Tongue (tissue), 2 donors: ENCODE results near the gene CHPF. TPM values are rescaled to one million over a fixed set of nuclear protein-coding genes. Genes with fewer than 3 reads are reported as not detected.
A peak's percentile ranks its signal among the peaks of the same experiment; 100 is the strongest.

Experiments used
- DNase-seq: peaks from one replicate; pipeline ENCODE4 v3.0.0-alpha.2; 2015
- total RNA-seq: library from RNA; depleted of rRNA; stranded (reverse); fragments of >200 nt; gene quantifications from one replicate; pipeline ENCODE4 v1.2.3, GENCODE V29; 2014

CHPF gene
- total RNA-seq, 1 donor from 2014 or later, result 121 TPM

- peak; percentile 32 for DNase-seq
Measured at GRCh38 chr2:219551441-219552381, 8.1 kb upstream of the CHPF start.

DNA sequence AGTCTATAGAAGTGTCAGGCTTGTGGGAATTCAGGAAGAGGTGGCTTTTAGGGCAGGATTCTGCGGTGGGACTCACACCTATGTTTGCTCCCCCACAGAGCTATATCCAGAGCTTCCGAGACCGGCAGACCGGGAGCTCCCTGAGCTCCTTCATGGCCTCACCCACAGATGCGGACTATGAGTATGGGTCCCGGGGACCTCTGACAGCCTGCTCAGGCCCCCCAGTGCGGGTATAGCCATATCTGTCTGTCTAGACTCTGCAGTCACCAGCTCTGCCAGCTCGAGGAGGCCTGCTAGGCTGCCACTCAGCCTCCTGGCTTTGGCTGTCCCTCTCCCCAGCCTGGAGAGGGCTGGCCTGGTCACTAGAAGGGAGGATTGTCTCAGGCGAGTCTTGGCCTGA lies 6.0 kb upstream of the CHPF start:
- DNase-seq, result no peak

DNA sequence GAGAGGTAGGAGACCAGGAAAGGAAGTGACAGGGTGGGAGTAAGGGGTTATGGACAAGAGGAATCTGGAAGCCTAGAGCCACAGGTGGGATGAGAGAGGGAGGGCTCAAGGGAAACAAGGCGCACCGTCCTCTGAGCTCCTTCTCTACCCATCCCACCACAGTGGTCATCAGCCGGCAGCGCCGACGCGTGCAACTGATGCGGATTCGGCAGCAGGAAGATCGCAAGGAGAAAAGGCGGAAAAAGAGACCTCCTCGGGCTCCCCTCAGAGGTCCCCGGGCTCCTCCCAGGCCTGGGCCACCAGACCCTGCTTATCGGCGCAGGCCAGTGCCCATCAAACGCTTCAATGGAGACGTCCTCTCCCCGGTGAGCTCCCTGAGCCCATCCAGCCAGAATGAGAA lies 5.4 kb upstream of the CHPF start:
- DNase-seq, result no peak

DNA sequence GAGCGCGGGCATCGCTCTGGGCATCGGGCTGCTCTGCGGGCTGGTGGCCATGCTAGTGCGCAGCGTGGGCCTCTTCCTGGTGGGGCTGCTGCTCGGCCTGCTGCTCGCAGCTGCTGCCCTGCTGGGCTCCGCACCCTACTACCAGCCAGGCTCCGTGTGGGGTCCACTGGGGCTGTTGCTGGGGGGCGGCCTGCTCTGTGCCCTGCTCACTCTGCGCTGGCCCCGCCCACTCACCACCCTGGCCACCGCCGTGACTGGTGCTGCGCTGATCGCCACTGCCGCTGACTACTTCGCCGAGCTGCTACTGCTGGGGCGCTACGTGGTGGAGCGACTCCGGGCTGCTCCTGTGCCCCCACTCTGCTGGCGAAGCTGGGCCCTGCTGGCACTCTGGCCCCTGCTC lies 4.0 kb upstream of the CHPF start:
- no peak for DNase-seq

DNA sequence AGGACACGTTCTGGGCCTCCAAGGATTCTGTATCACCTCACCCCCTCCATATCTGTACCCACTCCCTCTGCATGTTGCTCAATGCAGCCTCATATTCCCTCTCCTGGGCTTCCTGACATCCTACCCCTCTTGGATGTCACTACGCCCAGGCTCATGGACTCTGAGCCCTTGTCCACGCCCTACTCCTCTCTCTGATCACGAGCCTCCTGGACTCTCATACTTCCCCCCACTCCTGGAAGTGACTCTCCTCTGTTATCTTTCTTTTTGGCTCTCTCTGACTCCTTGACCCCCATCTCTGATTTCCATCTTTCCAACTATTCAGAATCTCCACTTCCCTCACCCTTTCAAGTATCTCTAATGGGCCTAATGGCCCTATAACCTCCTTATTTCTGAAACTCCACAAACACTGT lies 2.3 kb upstream of the CHPF start:
- DNase-seq, result no peak

DNA sequence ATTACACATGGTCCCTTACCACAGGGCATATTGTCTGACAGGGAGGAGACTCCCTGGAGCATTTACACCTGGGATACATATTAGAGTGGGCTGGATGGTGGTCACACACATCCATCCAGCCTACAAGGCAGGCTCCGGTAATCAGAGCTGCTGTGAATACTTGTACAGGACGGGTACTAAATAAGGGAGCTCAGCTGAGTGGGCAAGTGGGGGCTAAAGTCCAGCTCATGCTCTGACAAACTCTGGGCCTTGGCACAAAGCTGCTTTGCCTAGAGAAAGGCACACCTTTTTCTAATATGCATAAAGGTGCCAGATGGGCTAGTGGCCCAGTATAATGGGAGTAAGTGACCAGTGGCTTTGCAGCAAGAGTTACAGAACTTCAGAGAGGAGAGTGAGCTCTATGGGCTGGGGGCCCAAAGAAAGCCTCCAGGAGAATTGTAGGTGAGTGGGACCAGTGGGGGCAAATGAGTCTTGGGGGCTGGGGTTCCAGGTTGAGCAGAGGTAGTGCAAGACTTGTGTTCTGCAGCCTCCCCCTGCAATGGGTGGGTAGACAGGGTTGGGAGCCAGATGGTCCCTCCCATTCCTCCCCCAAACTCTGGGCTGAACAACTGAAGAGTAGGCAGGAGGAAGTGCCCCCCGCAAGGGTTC lies 1.8 kb upstream of the CHPF start:
- no peak for DNase-seq

DNA sequence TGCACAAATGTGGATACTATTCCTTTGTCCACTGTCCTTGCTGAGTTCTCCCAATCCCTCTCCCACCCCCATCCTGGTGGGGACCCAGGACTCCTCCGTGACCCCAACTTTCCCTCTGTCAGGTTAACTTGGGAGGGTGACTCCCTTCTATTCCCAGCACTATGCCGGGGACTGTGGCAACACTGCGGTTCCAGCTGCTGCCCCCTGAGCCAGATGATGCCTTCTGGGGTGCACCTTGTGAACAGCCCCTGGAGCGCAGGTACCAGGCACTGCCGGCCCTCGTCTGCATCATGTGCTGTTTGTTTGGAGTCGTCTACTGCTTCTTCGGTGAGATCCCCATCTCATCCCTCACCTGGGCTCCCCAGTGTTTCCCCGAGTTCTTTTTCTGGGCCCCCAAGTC lies 958 bp upstream of the CHPF start:
- no peak for DNase-seq

GRCh38 chr2:219542931-219543595 lies 546 bp downstream of the CHPF start:
- peak; percentile 24 for DNase-seq

- peak; percentile 88 for DNase-seq
Measured at GRCh38 chr2:219541611-219542180, 1.9 kb downstream of the CHPF start.

- no peak for DNase-seq
Measured at GRCh38 chr2:219540784-219541504, 2.7 kb downstream of the CHPF start.

GRCh38 chr2:219539926-219540678 lies 3.5 kb downstream of the CHPF start:
- no peak for DNase-seq

- no peak for DNase-seq
Measured at GRCh38 chr2:219538956-219539788, 4.4 kb downstream of the CHPF start.

GRCh38 chr2:219538504-219538951 lies 5.1 kb downstream of the CHPF start:
- peak; percentile 72 for DNase-seq

- DNase-seq, result peak; percentile 40
Measured at GRCh38 chr2:219537657-219538488, 5.7 kb downstream of the CHPF start.

GRCh38 chr2:219536967-219537366 lies 6.6 kb downstream of the CHPF start:
- DNase-seq, result no peak

DNA sequence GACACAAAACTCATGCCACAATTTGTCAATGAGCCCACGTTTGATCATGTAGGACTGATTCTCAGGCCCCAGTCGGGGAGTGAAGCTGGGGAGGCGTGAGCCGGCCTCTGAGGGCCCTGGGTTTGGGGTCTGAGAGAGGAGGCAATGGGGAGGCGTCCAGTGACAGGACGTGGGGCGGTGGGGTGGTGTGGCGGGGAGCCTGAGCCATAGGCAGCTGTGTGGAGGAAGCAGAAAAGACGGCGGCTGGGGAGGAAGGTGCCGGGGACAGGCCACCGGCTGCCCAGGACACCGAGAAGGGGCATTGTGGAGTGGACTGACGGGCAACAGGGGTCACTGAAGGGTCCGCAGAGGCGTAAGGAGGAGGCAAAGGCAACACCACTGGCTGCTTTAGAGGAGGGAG lies 7.2 kb downstream of the CHPF start:
- DNase-seq, result no peak

DNA sequence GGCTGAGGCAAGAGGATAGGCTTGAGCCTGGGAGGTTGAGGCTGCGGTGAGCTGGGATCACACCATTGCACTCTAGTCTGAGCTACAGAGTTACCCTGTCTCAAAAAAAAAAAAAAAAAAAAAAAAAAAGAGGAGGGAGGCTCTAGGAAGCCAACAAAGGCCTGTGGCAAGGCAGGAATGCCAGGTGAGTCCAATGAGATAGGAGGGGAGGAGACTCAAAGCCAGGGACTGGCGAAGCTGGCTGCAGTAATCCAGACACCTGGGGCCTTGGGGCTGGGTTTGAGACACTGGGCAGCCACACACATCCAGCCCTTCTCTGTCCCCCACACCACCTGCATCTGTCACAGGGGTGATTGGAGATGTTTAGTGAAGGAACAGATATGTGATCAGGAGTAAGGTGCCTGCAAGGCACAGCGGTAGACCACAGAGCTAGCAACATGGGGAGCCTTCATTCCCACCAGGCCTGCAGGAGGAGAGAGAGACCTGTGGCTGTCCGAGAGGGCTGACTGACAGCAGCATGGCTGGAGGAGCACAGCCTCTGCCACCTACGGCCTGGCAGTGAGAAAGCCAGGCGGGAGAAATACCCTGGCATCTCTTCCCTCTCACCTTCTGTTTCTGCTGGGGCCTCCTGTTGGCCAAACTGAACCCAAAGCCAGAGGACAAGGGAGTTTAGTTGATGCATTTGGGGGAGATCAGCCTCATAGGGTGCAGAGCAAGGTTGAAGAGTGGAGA lies 9.5 kb downstream of the CHPF start:
- DNase-seq, result no peak

DNA sequence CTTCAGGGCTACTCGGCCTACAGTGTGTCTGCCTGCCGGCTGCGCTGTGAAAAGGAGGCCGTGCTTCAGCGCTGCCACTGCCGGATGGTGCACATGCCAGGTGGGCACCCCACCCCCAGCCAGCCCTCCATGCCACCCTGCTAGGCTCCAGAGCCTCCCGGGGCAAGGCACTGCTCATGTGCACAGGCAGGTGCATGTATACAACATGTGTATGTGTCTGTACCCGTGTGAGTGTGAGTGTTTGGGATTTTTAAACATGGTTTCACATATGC lies 11.3 kb downstream of the CHPF start:
- no peak for DNase-seq
